Duodenal mucosa (tissue), 2 donors: Measurements from ENCODE around the gene CLCN2.
A peak's percentile ranks its signal among the peaks of the same experiment; 100 is the strongest.

ENCODE experiments used
- H3K27ac ChIP-seq: one replicate; pipeline ENCODE4 v1.7.0; 2013; ENCODE audit warnings: low read depth, low read length
- H3K27me3 ChIP-seq, 2 donors: one replicate each; pipeline ENCODE4 v1.7.0; 2013; ENCODE audit warnings: low read length in 2 of 2, control low read depth in 1 of 2; ENCODE audit not compliant: insufficient read depth in 2 of 2, control insufficient read depth in 1 of 2
- H3K36me3 ChIP-seq, 2 donors: one replicate each; pipeline ENCODE4 v1.7.0; 2013; ENCODE audit warnings: low read length in 2 of 2, control low read depth in 1 of 2; ENCODE audit not compliant: insufficient read depth in 2 of 2, control insufficient read depth in 1 of 2
- H3K4me1 ChIP-seq, 2 donors: one replicate each; pipeline ENCODE4 v1.7.0; 2013; ENCODE audit warnings: low read length in 2 of 2, control low read depth in 1 of 2; ENCODE audit not compliant: insufficient read depth in 2 of 2, control insufficient read depth in 1 of 2
- H3K4me3 ChIP-seq, 2 donors: one replicate each; pipeline ENCODE4 v1.7.0; 2013; ENCODE audit warnings: low read length in 2 of 2, low read depth in 1 of 2
- H3K9ac ChIP-seq, 2 donors: one replicate each; pipeline ENCODE4 v1.7.0; 2013; ENCODE audit warnings: low read length in 2 of 2, low read depth in 1 of 2
- H3K9me3 ChIP-seq, 2 donors: one replicate each; pipeline ENCODE4 v1.7.0; 2013; ENCODE audit warnings: low read length in 2 of 2, control low read depth in 1 of 2; ENCODE audit not compliant: control insufficient read depth in 1 of 2

The CLCN2 gene

DNA sequence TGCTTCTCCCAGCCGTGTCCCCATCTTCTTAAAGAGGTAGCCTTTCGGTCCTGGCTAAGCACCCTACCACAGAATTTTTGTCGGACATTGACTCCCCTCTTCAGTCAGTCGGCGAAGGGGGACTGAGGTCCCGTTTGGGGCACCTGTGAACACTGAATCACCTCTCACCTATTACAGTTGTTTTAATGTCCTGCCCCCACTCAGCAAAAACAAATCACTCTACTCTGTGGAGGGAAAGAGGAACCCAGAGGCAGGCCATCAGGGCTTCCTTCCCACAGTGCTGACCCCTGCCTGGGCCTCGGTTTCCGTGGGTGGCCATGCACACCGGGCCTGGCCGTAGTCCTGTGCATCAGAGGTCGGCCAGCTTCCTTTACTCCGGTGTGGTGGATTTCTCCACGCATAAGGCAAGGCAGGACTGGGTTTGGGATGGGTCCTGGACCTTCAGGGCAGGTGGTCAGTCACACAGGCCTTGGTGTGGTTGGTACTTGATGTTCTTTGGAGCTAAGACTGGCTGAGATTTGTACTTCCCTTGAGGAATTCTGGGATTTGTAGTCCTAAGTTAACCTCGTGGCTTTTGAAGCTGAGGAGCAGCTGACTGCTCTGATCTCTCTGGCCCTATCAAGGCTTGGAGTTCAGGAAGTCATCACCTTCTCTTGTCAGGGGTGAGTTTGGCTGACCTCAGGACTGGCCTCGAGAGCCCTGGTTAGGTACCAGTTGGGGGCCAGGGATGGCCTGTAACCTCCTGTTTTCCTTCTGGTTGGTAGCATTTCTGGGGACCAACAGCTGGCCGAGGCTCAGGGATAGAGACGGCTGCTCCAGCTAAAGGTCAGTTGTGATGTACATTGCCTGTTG lies 24.6 kb downstream of the CLCN2 start:
- Histone ChIP-seq H3K36me3 (peaks cover 30 to 39% of the 10 kb centered on the region in 2 donors), H3K4me3 (peak overlapping the region; percentile 85 to 86), H3K9me3 (no peaks in the 10 kb centered on the region), H3K4me1 (peaks cover 26 to 40% of the 10 kb centered on the region in 2 donors), H3K27me3 (no peaks in the 10 kb centered on the region), H3K27ac (peak overlapping the region; percentile 95), H3K9ac (peak overlapping the region; percentile 80 to 86)

DNA sequence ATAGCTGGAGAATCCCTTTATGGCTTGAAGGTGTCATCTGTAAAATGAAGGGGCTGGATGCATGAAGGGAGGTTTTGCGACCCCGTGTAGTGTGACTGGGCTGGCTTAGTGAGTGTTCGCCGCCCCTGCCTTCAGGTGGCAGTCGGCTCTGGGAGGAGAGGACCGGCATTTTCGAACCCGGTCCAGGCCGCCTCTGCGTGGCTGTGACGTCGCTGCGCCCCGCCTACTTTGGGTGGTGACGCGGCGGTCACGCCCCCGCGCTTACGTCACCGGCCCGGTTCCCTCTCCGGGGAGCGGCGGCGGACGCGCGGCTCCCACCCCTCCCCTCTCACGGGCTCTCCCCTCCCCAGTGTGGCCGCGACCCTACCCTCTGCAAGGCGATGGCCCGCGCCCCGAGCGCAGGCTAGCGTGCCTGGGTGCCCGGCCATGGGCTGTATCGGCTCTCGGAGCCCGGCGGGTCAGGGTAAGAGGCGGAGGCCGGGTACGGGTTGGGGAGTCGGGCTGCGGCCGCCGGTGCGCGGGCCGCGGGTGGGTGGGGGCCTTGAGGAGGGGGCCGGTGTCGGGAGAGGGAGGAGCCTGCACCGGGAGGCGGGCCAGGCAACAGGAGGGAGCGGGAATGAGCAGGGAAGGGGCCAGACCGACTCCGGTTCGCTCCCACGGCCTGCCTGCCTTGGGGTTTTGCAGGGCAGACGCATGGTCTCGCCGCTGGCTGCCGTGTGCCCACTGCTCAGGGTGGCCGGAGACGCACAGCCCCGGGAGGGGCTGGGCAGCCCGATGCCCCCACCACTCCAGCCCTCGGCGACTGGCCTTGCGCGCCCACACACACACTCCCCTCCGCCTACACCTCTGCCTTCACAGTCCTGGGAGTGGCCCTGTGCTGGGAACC lies 25.5 kb downstream of the CLCN2 start:
- peaks cover 38 to 46% of the 10 kb centered on the region in 2 donors for H3K36me3 ChIP-seq
- peaks cover 18 to 32% of the 10 kb centered on the region in 2 donors for H3K4me1 ChIP-seq
- H3K9me3 ChIP-seq = no peaks in the 10 kb centered on the region
- peak overlapping the region; percentile 80 to 86 for H3K9ac ChIP-seq
- peak overlapping the region; percentile 85 to 86 for H3K4me3 ChIP-seq
- H3K27me3 ChIP-seq = no peaks in the 10 kb centered on the region
- peak overlapping the region; percentile 95 for H3K27ac ChIP-seq

DNA sequence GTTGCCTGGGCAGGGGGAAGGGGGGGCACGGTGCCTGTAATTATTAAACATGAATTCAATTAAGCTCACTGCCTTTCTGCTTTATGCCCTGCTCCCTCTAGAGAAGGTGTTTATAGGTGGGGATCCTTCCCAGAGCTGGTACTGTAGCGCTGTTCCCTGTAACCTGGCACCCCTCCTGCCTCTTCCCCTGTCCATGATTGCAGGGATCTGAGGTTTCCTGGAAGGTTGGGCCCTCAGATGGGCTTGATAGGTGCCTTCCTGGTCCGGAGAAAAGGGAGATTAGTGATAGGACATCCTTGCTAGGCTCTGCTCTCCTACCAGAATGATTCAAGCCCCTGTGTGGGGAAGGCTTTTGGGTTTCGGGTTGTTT lies 26.1 kb downstream of the CLCN2 start:
- peak overlapping the region; percentile 85 to 86 for H3K4me3 ChIP-seq
- H3K9me3 ChIP-seq = no peaks in the 10 kb centered on the region
- H3K27me3 ChIP-seq = no peaks in the 10 kb centered on the region
- H3K4me1 ChIP-seq = peaks cover 17 to 32% of the 10 kb centered on the region in 2 donors
- H3K9ac ChIP-seq = peak overlapping the region; percentile 80 to 86
- peaks cover 39 to 51% of the 10 kb centered on the region in 2 donors for H3K36me3 ChIP-seq
- H3K27ac ChIP-seq = peak overlapping the region; percentile 95

DNA sequence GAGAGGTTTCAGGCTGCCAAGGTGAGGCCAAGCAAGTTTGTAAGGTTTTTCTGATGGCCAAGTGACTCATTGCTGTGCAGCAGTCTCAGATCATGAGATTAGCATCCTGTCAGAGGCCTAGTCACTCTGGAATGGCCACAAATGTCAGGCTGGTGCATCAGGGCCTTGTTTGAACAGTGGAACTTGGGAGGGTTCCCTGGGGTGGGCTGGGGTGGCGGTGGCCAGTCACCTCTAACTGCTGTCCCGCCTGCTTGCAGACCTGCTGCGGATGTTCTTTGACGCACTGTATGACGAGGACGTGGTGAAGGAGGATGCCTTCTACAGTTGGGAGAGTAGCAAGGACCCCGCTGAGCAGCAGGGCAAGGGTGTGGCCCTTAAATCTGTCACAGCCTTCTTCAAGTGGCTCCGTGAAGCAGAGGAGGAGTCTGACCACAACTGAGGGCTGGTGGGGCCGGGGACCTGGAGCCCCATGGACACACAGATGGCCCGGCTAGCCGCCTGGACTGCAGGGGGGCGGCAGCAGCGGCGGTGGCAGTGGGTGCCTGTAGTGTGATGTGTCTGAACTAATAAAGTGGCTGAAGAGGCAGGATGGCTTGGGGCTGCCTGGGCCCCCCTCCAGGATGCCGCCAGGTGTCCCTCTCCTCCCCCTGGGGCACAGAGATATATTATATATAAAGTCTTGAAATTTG lies 26.8 kb downstream of the CLCN2 start:
- H3K4me3 ChIP-seq = no peak overlapping the region
- H3K27ac ChIP-seq = no peak overlapping the region
- H3K36me3 ChIP-seq = peaks cover 42 to 57% of the 10 kb centered on the region in 2 donors

DNA sequence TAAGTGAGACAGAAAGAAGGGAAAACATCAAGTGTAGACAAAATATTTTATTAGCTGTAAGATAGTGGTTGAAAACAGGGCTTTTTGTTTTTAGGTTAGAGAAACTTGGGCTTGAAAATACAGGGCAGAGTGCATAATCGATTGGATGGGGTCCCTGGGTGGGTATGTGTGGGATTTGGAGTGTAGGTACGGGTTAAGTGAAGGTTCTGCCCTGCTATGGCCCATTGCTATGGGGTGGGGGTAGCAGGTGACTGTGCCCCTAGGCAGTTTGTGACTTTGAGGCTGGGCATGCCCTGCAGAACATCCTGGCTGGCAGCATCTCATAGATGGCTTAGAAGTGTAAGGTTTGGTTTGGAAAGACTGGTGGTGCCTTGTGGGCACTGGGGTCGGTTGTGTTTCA lies 27.7 kb downstream of the CLCN2 start:
- peaks cover 50 to 66% of the 10 kb centered on the region in 2 donors for H3K36me3 ChIP-seq

More for the DNA sequence above, 26.8 kb downstream of the CLCN2 start:
- H3K4me1 ChIP-seq = peaks cover 17 to 32% of the 10 kb centered on the region in 2 donors
- no peak overlapping the region for H3K9ac ChIP-seq
- H3K9me3 ChIP-seq = no peaks in the 10 kb centered on the region
- no peaks in the 10 kb centered on the region for H3K27me3 ChIP-seq

DNA sequence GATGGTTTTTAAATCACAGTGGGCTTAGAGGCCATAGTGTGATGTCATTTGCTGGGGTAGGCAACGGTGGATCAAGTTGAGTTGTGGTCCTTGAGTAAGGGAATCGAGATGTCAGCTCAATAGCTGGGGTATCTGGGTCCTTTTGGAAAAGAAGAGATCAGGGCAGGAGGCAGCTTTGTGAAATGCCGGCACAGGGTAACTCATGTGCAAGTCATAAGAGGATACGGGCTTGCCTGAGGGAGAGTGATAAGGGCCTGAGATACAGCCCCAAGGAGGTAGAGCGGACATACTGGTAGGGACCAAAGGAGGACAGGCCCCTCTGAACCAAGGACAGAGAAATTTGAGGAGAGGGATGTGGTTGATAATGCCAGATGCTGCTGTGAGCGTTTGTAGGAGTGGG lies 28.2 kb downstream of the CLCN2 start:
- peaks cover 15 to 26% of the 10 kb centered on the region in 2 donors for H3K4me1 ChIP-seq
- no peak overlapping the region for H3K27ac ChIP-seq
- no peaks in the 10 kb centered on the region for H3K9me3 ChIP-seq
- peaks cover 55 to 72% of the 10 kb centered on the region in 2 donors for H3K36me3 ChIP-seq
- no peak overlapping the region for H3K9ac ChIP-seq
- H3K27me3 ChIP-seq = no peaks in the 10 kb centered on the region
- no peak overlapping the region for H3K4me3 ChIP-seq

More for the DNA sequence above, 27.7 kb downstream of the CLCN2 start:
- Histone ChIP-seq H3K4me3 (no peak overlapping the region), H3K27me3 (no peaks in the 10 kb centered on the region), H3K9ac (no peak overlapping the region), H3K9me3 (no peaks in the 10 kb centered on the region), H3K27ac (no peak overlapping the region), H3K4me1 (peaks cover 15 to 31% of the 10 kb centered on the region in 2 donors)

DNA sequence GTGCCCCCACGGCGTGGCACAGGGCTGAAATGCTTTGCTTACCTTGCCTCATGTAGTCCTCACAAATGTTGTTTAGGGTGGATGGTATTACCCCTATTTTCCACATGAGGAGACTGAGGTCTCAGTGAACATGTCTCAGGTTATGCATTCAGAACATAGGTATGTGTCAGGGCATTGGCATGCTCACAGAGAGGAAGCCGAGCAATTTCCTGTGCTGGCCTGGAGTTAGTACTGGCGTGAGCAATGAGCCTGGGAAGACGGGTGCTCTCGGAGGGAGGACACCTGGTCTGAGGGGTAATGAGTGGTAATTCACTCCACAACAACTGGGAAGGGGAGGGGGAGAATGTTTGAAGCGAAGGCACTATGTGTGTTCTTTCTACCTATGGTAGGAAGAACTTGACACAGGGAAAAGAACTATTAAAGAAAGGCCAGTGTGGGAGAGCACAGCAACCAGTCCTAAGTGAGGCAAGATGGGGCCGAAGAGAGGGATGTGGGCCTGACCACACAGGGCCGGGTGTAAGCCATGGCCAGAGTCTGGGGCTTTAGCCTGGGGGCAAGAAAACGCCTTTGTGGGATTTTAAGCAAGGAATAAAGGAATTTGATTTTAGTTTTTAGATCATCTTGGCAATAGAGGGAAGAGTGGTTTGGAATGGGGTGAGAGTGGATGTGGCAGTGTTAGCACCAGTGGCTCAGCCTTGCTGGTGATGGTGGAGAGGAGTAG lies 28.9 kb downstream of the CLCN2 start:
- H3K9me3 ChIP-seq = no peaks in the 10 kb centered on the region
- H3K36me3 ChIP-seq = peaks cover 60 to 78% of the 10 kb centered on the region in 2 donors
- H3K27me3 ChIP-seq = no peaks in the 10 kb centered on the region
- H3K4me1 ChIP-seq = peaks cover 15 to 19% of the 10 kb centered on the region in 2 donors
- H3K4me3 ChIP-seq = no peak overlapping the region
- no peak overlapping the region for H3K27ac ChIP-seq
- no peak overlapping the region for H3K9ac ChIP-seq

DNA sequence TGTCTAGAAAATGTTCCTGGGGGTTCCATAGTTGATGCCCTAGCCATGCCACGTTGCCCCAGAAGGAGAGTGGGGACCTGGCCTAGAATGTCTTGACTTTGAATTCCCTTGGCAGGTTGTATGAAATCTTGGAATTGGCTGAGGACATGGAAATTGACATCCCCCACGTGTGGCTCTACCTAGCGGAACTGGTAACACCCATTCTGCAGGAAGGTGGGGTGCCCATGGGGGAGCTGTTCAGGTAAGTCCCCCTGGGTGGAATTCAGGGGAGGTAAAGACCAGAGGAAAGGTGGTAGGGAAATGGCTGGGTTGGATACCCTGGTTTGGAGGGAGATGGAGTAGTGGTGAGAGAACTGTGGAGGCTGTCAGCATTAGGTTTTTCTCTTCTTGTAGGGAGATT lies 32.9 kb downstream of the CLCN2 start:
- H3K36me3 ChIP-seq = peaks cover 83 to 99% of the 10 kb centered on the region in 2 donors

DNA sequence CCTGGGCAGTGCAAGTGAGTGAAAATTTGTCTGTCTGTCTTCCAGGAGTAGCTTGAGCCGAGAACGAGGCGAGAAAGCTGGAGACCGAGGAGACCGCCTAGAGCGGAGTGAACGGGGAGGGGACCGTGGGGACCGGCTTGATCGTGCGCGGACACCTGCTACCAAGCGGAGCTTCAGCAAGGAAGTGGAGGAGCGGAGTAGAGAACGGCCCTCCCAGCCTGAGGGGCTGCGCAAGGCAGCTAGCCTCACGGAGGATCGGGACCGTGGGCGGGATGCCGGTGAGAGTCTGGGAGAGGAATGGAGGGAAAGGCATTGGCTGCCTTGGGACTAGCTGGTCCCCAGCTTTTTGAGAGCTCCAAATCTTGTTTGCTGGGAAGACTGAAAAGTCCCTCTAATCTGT lies 34.2 kb downstream of the CLCN2 start:
- no peak overlapping the region for H3K27ac ChIP-seq
- H3K4me1 ChIP-seq = no peaks in the 10 kb centered on the region
- H3K27me3 ChIP-seq = no peaks in the 10 kb centered on the region
- no peaks in the 10 kb centered on the region for H3K9me3 ChIP-seq
- H3K9ac ChIP-seq = no peak overlapping the region
- no peak overlapping the region for H3K4me3 ChIP-seq
- H3K36me3 ChIP-seq = peaks cover 84 to 99% of the 10 kb centered on the region in 2 donors

More for the DNA sequence above, 32.9 kb downstream of the CLCN2 start:
- H3K4me3 ChIP-seq = no peak overlapping the region
- no peak overlapping the region for H3K27ac ChIP-seq
- no peaks in the 10 kb centered on the region for H3K27me3 ChIP-seq
- H3K9me3 ChIP-seq = no peaks in the 10 kb centered on the region
- no peak overlapping the region for H3K9ac ChIP-seq
- no peaks in the 10 kb centered on the region for H3K4me1 ChIP-seq
